ENCODE measurements around the gene SLC25A29.

Gene SLC25A29

DNA sequence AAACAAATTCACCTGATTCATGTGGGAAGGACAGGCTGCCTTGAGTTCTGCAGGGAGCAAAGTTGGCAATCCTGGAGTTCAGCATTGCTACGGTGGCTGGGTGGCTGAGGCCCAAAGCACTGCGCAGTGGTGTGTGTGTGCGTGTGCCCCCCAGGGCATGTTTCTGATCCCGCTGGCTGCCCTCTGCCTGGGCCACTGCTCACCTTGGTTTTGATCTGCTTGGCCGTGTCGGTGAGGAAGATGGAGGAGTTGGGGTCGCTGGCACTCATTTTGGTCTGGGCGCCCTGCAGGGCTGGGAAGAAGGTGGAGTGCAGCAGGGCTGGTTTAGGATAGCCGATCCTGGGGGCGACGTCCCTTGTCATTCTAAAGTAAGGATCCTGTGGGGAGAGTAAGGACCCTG lies 36.0 kb upstream of the SLC25A29 start:
- no peak overlapping the region for H3K4me3 ChIP-seq
- H3K9me3 ChIP-seq (ENCODE audit: low read depth, low read length), result no peaks in the 10 kb centered on the region
- no peak overlapping the region for H3K27ac ChIP-seq
- no peak for DNase-seq (ENCODE audit: low read depth, low spot score)
- no peak for TF ChIP-seq POLR2AphosphoS5 (IDR thresholded peaks at IDR 0.05; ENCODE audit: borderline replicate concordance, low read depth, low read length)
- no peak for TF ChIP-seq EZH2 (IDR thresholded peaks at IDR 0.05)
- no peak for TF ChIP-seq FOXP2 (optimal IDR thresholded peaks at IDR 0.05; ENCODE audit: control extremely low read depth, extremely low read length, insufficient read depth)
- H3K9ac ChIP-seq (ENCODE audit: insufficient read length), result no peak overlapping the region
- peaks cover 7% of the 10 kb centered on the region; the same call in 1 of the 2 replicates for H3K36me3 ChIP-seq (ENCODE audit: insufficient read depth, low read length)

GRCh38 chr14:100341301-100342031 lies 35.2 kb upstream of the SLC25A29 start:
- H3K9ac ChIP-seq (ENCODE audit: insufficient read length), result no peak overlapping the region
- peaks cover 7% of the 10 kb centered on the region; the same call in 1 of the 2 replicates for H3K36me3 ChIP-seq (ENCODE audit: insufficient read depth, low read length)
- DNase-seq (ENCODE audit: low read depth, low spot score), result no peak

GRCh38 chr14:100340423-100340813 lies 34.2 kb upstream of the SLC25A29 start:
- no peak for DNase-seq (ENCODE audit: low read depth, low spot score)
- H3K36me3 ChIP-seq (ENCODE audit: insufficient read depth, low read length), result peaks cover 7% of the 10 kb centered on the region; the same call in 1 of the 2 replicates
- H3K9me3 ChIP-seq (ENCODE audit: low read depth, low read length), result no peaks in the 10 kb centered on the region
- no peak overlapping the region for H3K4me3 ChIP-seq
- H3K27ac ChIP-seq, result no peak overlapping the region
- no peak for TF ChIP-seq POLR2AphosphoS5 (IDR thresholded peaks at IDR 0.05; ENCODE audit: borderline replicate concordance, low read depth, low read length)
- no peak for TF ChIP-seq EZH2 (IDR thresholded peaks at IDR 0.05)
- no peak overlapping the region for H3K9ac ChIP-seq (ENCODE audit: insufficient read length)

More at GRCh38 chr14:100341301-100342031, 35.2 kb upstream of the SLC25A29 start:
- no peak for TF ChIP-seq EZH2 (IDR thresholded peaks at IDR 0.05)
- no peak for TF ChIP-seq POLR2AphosphoS5 (IDR thresholded peaks at IDR 0.05; ENCODE audit: borderline replicate concordance, low read depth, low read length)
- TF ChIP-seq FOXP2 (optimal IDR thresholded peaks at IDR 0.05; ENCODE audit: control extremely low read depth, extremely low read length, insufficient read depth), result no peak
- Histone ChIP-seq H3K9me3 (ENCODE audit: low read depth, low read length) (no peaks in the 10 kb centered on the region), H3K27ac (no peak overlapping the region), H3K4me3 (no peak overlapping the region)

DNA sequence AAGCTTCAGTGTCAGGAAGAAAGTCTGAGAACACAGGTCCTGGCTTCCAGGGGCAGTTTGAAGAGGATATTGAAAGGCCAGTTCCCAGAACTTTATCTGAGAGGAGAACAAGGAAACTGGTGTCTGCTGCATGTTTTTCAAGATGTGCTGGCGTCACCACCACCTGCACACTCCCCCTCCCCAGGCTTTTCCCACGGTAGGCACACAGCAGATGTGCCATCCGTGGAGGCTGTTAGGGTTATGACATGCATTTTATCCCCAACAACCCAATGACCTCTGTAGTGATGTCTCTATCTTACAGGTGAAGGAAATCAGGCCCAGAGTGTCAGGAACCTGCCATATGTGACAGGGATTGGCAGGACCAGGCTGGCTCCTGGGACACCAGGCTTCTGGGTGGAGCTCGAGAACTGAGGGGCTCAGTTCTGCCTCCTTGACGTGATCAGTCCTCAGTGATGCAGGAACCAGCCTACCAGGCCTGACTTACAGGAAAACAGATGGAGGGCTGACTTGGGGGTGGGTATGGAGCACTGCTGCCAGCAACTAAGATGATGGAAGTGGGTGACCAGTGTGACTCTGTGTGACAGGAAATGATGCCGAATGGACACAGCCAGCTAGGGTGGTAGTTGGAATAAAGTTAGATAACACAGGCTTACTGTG lies 33.6 kb upstream of the SLC25A29 start:
- Histone ChIP-seq H3K4me3 (no peak overlapping the region), H3K27ac (no peak overlapping the region), H3K9ac (ENCODE audit: insufficient read length) (no peak overlapping the region), H3K36me3 (ENCODE audit: insufficient read depth, low read length) (peaks cover 7% of the 10 kb centered on the region; the same call in 1 of the 2 replicates), H3K9me3 (ENCODE audit: low read depth, low read length) (no peaks in the 10 kb centered on the region)
- TF ChIP-seq EZH2 (IDR thresholded peaks at IDR 0.05), result no peak
- TF ChIP-seq FOXP2 (optimal IDR thresholded peaks at IDR 0.05; ENCODE audit: control extremely low read depth, extremely low read length, insufficient read depth), result no peak
- no peak for DNase-seq (ENCODE audit: low read depth, low spot score)

DNA sequence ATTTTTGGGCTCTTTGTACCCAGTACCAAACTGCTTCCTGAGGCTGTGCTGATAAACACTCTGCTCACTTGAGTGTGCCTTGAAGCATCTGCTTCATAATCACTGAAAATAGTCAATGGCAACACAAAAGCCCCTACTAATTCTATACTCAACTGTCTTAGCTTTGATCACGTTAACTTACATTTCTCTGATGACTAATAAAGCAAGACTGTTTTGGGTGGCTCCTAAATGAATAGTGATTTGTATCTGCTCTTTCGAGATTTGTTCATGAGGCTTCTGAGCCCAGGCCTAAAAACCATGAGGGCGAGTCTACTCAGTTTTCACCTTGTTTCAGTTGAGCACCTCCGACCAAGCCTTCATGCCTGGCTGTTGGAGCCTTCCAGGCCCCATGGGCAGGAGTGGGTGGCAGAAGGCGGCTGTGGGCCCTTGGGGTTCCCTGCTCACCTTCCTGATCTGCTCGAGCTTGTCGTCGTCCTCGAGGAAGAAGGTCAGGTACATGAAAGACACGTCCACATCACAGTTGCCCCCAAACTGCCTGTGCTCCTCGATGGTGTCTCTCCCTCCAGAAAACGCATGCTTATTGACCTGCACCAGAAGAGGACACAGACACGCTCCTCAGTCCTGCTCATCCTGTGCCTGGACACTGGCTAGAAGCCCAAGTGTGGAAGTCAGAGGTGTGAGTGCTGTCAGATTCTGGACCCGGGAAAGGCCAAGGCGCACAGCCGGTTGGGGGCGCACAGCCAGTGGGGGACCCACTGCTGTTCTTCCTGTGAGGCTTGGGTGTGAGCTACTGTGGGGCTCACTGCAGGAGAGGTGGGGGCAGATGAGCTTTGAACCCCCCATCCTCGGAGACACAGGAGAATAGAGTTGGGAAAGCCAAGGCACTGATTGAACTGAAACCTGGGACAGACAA lies 30.6 kb upstream of the SLC25A29 start:
- H3K9me3 ChIP-seq (ENCODE audit: low read depth, low read length), result no peaks in the 10 kb centered on the region
- DNase-seq (ENCODE audit: low read depth, low spot score), result no peak
- H3K36me3 ChIP-seq (ENCODE audit: insufficient read depth, low read length), result peaks cover 3% of the 10 kb centered on the region; the same call in 1 of the 2 replicates
- no peak overlapping the region for H3K27ac ChIP-seq
- no peak overlapping the region for H3K4me3 ChIP-seq
- no peak for TF ChIP-seq POLR2AphosphoS5 (IDR thresholded peaks at IDR 0.05; ENCODE audit: borderline replicate concordance, low read depth, low read length)
- TF ChIP-seq EZH2 (IDR thresholded peaks at IDR 0.05), result no peak
- TF ChIP-seq FOXP2 (optimal IDR thresholded peaks at IDR 0.05; ENCODE audit: control extremely low read depth, extremely low read length, insufficient read depth), result no peak
- H3K9ac ChIP-seq (ENCODE audit: insufficient read length), result no peak overlapping the region

DNA sequence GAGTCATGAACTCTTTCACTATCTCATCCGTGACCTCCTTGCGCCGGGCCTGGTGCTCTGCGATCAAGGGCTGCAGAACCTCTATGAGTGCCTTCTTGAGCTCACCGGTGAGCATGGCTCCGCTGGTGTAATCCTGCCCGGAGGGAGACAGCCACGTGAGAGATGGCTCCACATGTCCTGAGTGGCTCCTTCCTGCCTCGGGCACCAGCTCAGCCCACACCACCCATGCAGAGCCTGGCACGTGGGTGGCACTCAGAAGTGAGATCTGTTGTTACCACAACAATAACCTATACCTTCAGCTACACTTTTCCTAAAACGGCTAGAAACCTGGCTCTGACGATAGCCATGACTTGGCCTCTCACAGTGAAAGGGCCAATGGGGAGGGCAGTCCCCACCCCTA lies 28.7 kb upstream of the SLC25A29 start:
- Histone ChIP-seq H3K9ac (ENCODE audit: insufficient read length) (no peak overlapping the region), H3K9me3 (ENCODE audit: low read depth, low read length) (no peaks in the 10 kb centered on the region), H3K4me3 (no peak overlapping the region), H3K27ac (no peak overlapping the region), H3K36me3 (ENCODE audit: insufficient read depth, low read length) (peaks cover 3% of the 10 kb centered on the region; the same call in 1 of the 2 replicates)
- no peak for DNase-seq (ENCODE audit: low read depth, low spot score)
- no peak for TF ChIP-seq EZH2 (IDR thresholded peaks at IDR 0.05)
- TF ChIP-seq POLR2AphosphoS5 (IDR thresholded peaks at IDR 0.05; ENCODE audit: borderline replicate concordance, low read depth, low read length), result no peak
- no peak for TF ChIP-seq FOXP2 (optimal IDR thresholded peaks at IDR 0.05; ENCODE audit: control extremely low read depth, extremely low read length, insufficient read depth)

DNA sequence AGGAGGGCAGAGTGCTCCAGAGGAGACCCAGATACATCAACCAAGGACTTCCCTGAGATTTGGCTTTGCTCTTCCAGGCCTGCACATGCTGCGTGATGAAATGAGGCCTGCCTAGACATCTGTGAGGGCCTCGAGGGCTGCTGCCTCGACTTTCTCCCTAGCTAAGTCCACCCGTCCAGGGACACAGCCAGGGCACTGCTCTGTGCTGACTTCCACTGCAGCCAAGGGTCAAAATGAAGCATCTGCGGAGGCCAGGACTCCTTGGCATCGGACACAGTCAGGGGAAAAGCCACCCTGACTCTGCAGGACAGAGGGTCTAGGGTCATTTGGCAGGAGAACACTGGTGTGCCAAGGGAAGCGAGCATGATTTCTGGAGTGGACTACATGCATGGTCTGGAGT lies 27.6 kb upstream of the SLC25A29 start:
- H3K9ac ChIP-seq (ENCODE audit: insufficient read length), result no peak overlapping the region
- H3K4me3 ChIP-seq, result no peak overlapping the region
- H3K27ac ChIP-seq, result no peak overlapping the region
- H3K36me3 ChIP-seq (ENCODE audit: insufficient read depth, low read length), result no peaks in the 10 kb centered on the region; the same call in 1 of the 2 replicates
- H3K9me3 ChIP-seq (ENCODE audit: low read depth, low read length), result no peaks in the 10 kb centered on the region
- no peak for DNase-seq (ENCODE audit: low read depth, low spot score)
- no peak for TF ChIP-seq FOXP2 (optimal IDR thresholded peaks at IDR 0.05; ENCODE audit: control extremely low read depth, extremely low read length, insufficient read depth)
- TF ChIP-seq POLR2AphosphoS5 (IDR thresholded peaks at IDR 0.05; ENCODE audit: borderline replicate concordance, low read depth, low read length), result no peak
- no peak for TF ChIP-seq EZH2 (IDR thresholded peaks at IDR 0.05)

GRCh38 chr14:100333311-100333710 lies 27.1 kb upstream of the SLC25A29 start:
- Histone ChIP-seq H3K9ac (ENCODE audit: insufficient read length) (no peak overlapping the region), H3K36me3 (ENCODE audit: insufficient read depth, low read length) (no peaks in the 10 kb centered on the region; the same call in 1 of the 2 replicates), H3K27ac (no peak overlapping the region), H3K9me3 (ENCODE audit: low read depth, low read length) (no peaks in the 10 kb centered on the region), H3K4me3 (no peak overlapping the region)
- TF ChIP-seq FOXP2 (optimal IDR thresholded peaks at IDR 0.05; ENCODE audit: control extremely low read depth, extremely low read length, insufficient read depth), result no peak
- no peak for TF ChIP-seq EZH2 (IDR thresholded peaks at IDR 0.05)
- no peak for TF ChIP-seq POLR2AphosphoS5 (IDR thresholded peaks at IDR 0.05; ENCODE audit: borderline replicate concordance, low read depth, low read length)
- no peak for DNase-seq (ENCODE audit: low read depth, low spot score)
